SK-N-SH treated with all-trans-retinoic acid at 6 μM for 48 hours (cell line): ENCODE data around the gene NTM.

Experiments used
- ATAC-seq: fragments of 200-7000 bp; cut with Tn5 transposase; 3 replicates; pipeline ENCODE4 v1.9.1; 2020; ENCODE audit warnings: mild to moderate bottlenecking, moderate library complexity
- ARNTL ChIP-seq: fragments of 450-650 bp; formaldehyde crosslinking; IDR thresholded peaks from 2 replicates; pipeline ENCODE4 v1.5.0; 2020; ENCODE audit warnings: low read depth, mild to moderate bottlenecking, moderate library complexity, borderline replicate concordance
- BACH2 ChIP-seq: fragments of 250-450 bp; sonication (Bioruptor Pico); IDR thresholded peaks from 2 replicates; pipeline ENCODE4 v1.9.0; 2021; ENCODE audit warnings: mild to moderate bottlenecking, borderline replicate concordance
- CSDC2 ChIP-seq: fragments of 250-450 bp; sonication (Bioruptor Pico); IDR thresholded peaks from 2 replicates; pipeline ENCODE4 v1.5.0; 2020; ENCODE audit warnings: mild to moderate bottlenecking, moderate library complexity
- ESRRG ChIP-seq: fragments of 250-450 bp; sonication (Bioruptor Pico); IDR thresholded peaks from 2 replicates; pipeline ENCODE4 v1.6.1; 2021; ENCODE audit warnings: mild to moderate bottlenecking
- GLIS3 ChIP-seq: fragments of 250-450 bp; sonication (Bioruptor Pico); IDR thresholded peaks from 2 replicates; pipeline ENCODE4 v1.5.0; 2020; ENCODE audit warnings: mild to moderate bottlenecking, moderate library complexity
- ISL1 ChIP-seq: fragments of 250-450 bp; sonication (Bioruptor Pico); IDR thresholded peaks from 2 replicates; pipeline ENCODE4 v2.1.2; 2022; ENCODE audit warnings: mild to moderate bottlenecking, moderate library complexity
- OSR1 ChIP-seq: fragments of 250-450 bp; sonication (Bioruptor Pico); IDR thresholded peaks from 2 replicates; pipeline ENCODE4 v1.8.0; 2022; ENCODE audit warnings: moderate library complexity, mild to moderate bottlenecking, inconsistent platforms
- PPARA ChIP-seq: fragments of 250-450 bp; sonication (Bioruptor Pico); IDR thresholded peaks from 2 replicates; pipeline ENCODE4 v1.5.0; 2020; ENCODE audit warnings: mild to moderate bottlenecking, borderline replicate concordance
- RARB ChIP-seq: fragments of 250-450 bp; sonication (Bioruptor Pico); IDR thresholded peaks from 2 replicates; pipeline ENCODE4 v1.8.0; 2021; ENCODE audit warnings: mild to moderate bottlenecking, moderate library complexity
- SNAI2 ChIP-seq: fragments of 250-450 bp; sonication (Bioruptor Pico); IDR thresholded peaks from 2 replicates; pipeline ENCODE4 v1.5.0; 2020; ENCODE audit warnings: mild to moderate bottlenecking, moderate library complexity
- TOX ChIP-seq: fragments of 250-450 bp; sonication (Bioruptor Pico); IDR thresholded peaks from 2 replicates; pipeline ENCODE4 v1.8.0; 2021; ENCODE audit warnings: mild to moderate bottlenecking, moderate library complexity, borderline replicate concordance
- ZC3H10 ChIP-seq: fragments of 250-450 bp; sonication (Bioruptor Pico); IDR thresholded peaks from 2 replicates; pipeline ENCODE4 v1.5.1; 2021; ENCODE audit warnings: mild to moderate bottlenecking, moderate library complexity
- ZFP3 ChIP-seq: fragments of 250-450 bp; sonication (Bioruptor Pico); IDR thresholded peaks from 2 replicates; pipeline ENCODE4 v1.5.0; 2020; ENCODE audit warnings: mild to moderate bottlenecking, moderate library complexity
- ZNF565 ChIP-seq: fragments of 450-650 bp; formaldehyde crosslinking; conservative IDR thresholded peaks from 2 replicates; pipeline ENCODE4 v1.5.0; 2020; ENCODE audit warnings: low read depth, mild to moderate bottlenecking, moderate library complexity
- ZNF70 ChIP-seq: fragments of 450-650 bp; formaldehyde crosslinking; IDR thresholded peaks from 2 replicates; pipeline ENCODE4 v1.5.0; 2020; ENCODE audit warnings: mild to moderate bottlenecking, moderate library complexity
- ZNF8 ChIP-seq: fragments of 450-650 bp; formaldehyde crosslinking; IDR thresholded peaks from 2 replicates; pipeline ENCODE4 v1.5.0; 2020; ENCODE audit warnings: mild to moderate bottlenecking, moderate library complexity
- TF ChIP-seq, protein P1 (sequence below): fragments of 250-450 bp; sonication (Bioruptor Pico); IDR thresholded peaks from 2 replicates; pipeline ENCODE4 v1.5.0; 2020; ENCODE audit warnings: mild to moderate bottlenecking, moderate library complexity
- TF ChIP-seq, protein P2 (sequence below): fragments of 250-450 bp; sonication (Bioruptor Pico); IDR thresholded peaks from 2 replicates; pipeline ENCODE4 v1.5.1; 2020; ENCODE audit warnings: low read depth, mild to moderate bottlenecking, moderate library complexity
- TF ChIP-seq, protein P3 (sequence below): fragments of 250-450 bp; sonication (Bioruptor Pico); IDR thresholded peaks from 2 replicates; pipeline ENCODE4 v1.8.0; 2020; ENCODE audit warnings: mild to moderate bottlenecking, moderate library complexity, borderline replicate concordance
- TF ChIP-seq, protein P4 (sequence below): fragments of 250-450 bp; sonication (Bioruptor Pico); IDR thresholded peaks from 2 replicates; pipeline ENCODE4 v1.5.1; 2021; ENCODE audit warnings: mild to moderate bottlenecking, moderate library complexity

Gene NTM

DNA sequence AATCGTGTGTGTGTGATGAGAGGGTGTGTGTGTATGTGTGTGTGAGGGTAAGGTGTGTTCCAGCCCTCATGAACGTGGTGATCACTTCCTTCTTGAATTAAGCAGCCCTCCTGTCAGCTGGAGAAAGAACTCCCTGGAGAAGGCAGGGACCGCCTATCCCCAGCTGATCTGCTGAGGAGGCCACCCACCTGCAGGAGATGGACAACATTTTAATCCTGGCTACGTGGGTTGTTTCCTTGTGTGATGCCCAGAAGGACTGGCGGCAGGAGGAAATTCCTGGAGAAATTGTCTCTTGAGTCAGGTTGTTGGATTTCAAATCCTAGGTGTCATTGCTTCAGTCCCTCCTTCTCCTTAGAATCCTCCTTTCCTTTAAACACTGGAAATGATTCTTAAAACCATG is 878.8 kb downstream of the NTM start:
- ATAC-seq: no peak
- no peak for TF ChIP-seq ISL1 (CRISPR knock-in tag)
- no peak for TF ChIP-seq OSR1 (CRISPR knock-in tag)
- no peak for TF ChIP-seq ZC3H10 (CRISPR knock-in tag)
- TF ChIP-seq, protein P1, sequence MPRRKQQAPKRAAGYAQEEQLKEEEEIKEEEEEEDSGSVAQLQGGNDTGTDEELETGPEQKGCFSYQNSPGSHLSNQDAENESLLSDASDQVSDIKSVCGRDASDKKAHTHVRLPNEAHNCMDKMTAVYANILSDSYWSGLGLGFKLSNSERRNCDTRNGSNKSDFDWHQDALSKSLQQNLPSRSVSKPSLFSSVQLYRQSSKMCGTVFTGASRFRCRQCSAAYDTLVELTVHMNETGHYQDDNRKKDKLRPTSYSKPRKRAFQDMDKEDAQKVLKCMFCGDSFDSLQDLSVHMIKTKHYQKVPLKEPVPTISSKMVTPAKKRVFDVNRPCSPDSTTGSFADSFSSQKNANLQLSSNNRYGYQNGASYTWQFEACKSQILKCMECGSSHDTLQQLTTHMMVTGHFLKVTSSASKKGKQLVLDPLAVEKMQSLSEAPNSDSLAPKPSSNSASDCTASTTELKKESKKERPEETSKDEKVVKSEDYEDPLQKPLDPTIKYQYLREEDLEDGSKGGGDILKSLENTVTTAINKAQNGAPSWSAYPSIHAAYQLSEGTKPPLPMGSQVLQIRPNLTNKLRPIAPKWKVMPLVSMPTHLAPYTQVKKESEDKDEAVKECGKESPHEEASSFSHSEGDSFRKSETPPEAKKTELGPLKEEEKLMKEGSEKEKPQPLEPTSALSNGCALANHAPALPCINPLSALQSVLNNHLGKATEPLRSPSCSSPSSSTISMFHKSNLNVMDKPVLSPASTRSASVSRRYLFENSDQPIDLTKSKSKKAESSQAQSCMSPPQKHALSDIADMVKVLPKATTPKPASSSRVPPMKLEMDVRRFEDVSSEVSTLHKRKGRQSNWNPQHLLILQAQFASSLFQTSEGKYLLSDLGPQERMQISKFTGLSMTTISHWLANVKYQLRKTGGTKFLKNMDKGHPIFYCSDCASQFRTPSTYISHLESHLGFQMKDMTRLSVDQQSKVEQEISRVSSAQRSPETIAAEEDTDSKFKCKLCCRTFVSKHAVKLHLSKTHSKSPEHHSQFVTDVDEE (CRISPR knock-in tag): no peak
- TF ChIP-seq ZFP3 (CRISPR knock-in tag): no peak
- no peak for TF ChIP-seq BACH2 (CRISPR knock-in tag)
- TF ChIP-seq ESRRG (CRISPR knock-in tag): no peak
- TF ChIP-seq TOX: no peak
- TF ChIP-seq GLIS3 (CRISPR knock-in tag): no peak
- no peak for TF ChIP-seq ARNTL
- TF ChIP-seq ZNF70 (CRISPR knock-in tag): no peak
- TF ChIP-seq CSDC2 (CRISPR knock-in tag): no peak
- no peak for TF ChIP-seq RARB (CRISPR knock-in tag)
- TF ChIP-seq, protein P2, sequence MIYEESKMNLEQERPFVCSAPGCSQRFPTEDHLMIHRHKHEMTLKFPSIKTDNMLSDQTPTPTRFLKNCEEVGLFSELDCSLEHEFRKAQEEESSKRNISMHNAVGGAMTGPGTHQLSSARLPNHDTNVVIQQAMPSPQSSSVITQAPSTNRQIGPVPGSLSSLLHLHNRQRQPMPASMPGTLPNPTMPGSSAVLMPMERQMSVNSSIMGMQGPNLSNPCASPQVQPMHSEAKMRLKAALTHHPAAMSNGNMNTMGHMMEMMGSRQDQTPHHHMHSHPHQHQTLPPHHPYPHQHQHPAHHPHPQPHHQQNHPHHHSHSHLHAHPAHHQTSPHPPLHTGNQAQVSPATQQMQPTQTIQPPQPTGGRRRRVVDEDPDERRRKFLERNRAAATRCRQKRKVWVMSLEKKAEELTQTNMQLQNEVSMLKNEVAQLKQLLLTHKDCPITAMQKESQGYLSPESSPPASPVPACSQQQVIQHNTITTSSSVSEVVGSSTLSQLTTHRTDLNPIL (CRISPR knock-in tag): no peak
- TF ChIP-seq ZNF8: no peak
- TF ChIP-seq, protein P3, sequence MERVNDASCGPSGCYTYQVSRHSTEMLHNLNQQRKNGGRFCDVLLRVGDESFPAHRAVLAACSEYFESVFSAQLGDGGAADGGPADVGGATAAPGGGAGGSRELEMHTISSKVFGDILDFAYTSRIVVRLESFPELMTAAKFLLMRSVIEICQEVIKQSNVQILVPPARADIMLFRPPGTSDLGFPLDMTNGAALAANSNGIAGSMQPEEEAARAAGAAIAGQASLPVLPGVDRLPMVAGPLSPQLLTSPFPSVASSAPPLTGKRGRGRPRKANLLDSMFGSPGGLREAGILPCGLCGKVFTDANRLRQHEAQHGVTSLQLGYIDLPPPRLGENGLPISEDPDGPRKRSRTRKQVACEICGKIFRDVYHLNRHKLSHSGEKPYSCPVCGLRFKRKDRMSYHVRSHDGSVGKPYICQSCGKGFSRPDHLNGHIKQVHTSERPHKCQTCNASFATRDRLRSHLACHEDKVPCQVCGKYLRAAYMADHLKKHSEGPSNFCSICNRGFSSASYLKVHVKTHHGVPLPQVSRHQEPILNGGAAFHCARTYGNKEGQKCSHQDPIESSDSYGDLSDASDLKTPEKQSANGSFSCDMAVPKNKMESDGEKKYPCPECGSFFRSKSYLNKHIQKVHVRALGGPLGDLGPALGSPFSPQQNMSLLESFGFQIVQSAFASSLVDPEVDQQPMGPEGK (CRISPR knock-in tag): no peak
- no peak for TF ChIP-seq PPARA

DNA sequence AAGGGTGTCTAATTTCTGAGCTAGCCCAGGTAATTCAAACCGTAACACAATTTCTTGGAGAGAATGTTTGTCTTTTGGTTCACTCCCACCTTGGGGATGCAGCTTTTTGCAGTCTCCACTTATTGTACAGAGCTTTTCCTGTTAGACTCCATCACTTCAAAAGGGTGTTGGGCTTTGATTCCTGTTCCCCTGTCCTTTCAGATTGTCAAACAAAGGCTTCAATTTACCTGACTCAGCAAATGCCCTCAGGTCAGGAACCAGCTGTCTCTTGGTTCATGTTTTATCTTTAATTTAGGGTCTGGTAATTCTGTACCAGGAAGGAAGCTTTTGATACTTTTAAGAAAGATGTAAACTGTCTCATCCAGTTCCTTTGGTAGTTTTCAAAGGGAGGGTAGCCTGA is 880.6 kb downstream of the NTM start:
- no peak for TF ChIP-seq OSR1 (CRISPR knock-in tag)
- TF ChIP-seq ARNTL: no peak
- no peak for TF ChIP-seq ZNF565 (CRISPR knock-in tag)
- no peak for TF ChIP-seq ZNF70 (CRISPR knock-in tag)
- TF ChIP-seq, protein P1 (CRISPR knock-in tag): no peak

DNA sequence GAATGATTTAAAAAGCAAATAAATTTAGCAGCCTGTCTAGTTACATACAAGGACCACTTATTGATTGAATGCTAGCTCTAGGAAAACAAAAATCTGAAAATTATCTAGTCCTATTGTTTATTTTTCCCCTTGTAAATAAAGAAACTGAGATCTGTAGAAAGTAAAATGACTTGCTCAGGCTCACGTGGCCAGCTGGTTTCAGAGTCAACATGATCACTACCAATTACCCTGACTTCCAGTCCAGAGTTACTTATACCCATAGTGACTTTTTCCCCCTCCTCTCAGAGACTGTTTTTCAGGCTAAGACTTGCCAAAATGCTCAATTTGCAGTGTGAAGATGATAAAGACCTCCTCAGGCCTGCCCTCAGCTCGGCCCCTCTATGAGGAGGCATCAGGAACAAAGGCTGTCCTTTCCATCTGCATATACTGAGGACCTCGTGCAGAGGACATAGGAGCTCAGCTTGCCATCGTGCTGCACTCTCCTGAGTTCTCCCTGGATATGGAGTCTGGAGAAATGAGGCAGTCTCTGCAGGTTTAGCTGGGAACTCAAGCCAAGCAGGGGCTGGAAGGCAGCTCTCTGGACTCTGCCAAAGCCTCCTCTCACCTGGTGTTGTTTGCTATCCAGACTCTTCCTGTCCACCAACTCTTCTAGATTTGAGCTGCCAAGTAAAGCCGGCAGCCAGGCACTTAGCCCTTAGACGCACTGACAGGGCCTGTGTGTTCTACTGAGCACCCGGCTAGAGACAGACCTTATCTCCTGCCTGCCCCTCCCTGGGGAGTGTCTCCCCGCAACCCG is 883.3 kb downstream of the NTM start:
- ATAC-seq: no peak
- no peak for TF ChIP-seq ZNF8

More for the DNA sequence above, 880.6 kb downstream of the NTM start:
- ATAC-seq: no peak

DNA sequence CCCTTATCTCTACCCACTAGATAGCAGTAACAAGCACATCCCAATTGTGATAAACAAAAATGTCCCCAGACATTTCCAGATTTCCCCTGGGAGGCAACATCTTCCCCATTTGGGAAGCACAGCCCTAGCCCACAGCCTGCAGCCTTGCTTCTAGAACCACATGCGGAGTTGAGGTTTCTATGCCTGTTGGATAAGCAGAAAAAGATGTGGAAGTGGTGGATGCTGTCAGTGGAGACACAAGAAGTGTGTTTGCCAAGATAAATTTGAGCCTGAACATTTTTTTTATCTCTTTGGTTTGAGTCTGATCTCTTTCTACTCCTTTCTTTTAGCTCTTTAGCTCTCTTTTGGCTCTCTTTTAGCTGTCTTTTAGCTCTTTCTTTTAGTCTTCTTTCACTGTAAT is 884.5 kb downstream of the NTM start:
- no peak for TF ChIP-seq ISL1 (CRISPR knock-in tag)
- no peak for TF ChIP-seq CSDC2 (CRISPR knock-in tag)
- TF ChIP-seq, protein P4, sequence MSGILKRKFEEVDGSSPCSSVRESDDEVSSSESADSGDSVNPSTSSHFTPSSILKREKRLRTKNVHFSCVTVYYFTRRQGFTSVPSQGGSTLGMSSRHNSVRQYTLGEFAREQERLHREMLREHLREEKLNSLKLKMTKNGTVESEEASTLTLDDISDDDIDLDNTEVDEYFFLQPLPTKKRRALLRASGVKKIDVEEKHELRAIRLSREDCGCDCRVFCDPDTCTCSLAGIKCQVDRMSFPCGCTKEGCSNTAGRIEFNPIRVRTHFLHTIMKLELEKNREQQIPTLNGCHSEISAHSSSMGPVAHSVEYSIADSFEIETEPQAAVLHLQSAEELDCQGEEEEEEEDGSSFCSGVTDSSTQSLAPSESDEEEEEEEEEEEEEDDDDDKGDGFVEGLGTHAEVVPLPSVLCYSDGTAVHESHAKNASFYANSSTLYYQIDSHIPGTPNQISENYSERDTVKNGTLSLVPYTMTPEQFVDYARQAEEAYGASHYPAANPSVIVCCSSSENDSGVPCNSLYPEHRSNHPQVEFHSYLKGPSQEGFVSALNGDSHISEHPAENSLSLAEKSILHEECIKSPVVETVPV (CRISPR knock-in tag): no peak
- no peak for TF ChIP-seq RARB (CRISPR knock-in tag)
- TF ChIP-seq GLIS3 (CRISPR knock-in tag): no peak
- TF ChIP-seq TOX: no peak
- TF ChIP-seq, protein P1 (CRISPR knock-in tag): no peak
- no peak for TF ChIP-seq SNAI2 (CRISPR knock-in tag)
- no peak for TF ChIP-seq ZNF565 (CRISPR knock-in tag)
- no peak for TF ChIP-seq ESRRG (CRISPR knock-in tag)
- no peak for TF ChIP-seq BACH2 (CRISPR knock-in tag)
- TF ChIP-seq OSR1 (CRISPR knock-in tag): no peak
- TF ChIP-seq ZFP3 (CRISPR knock-in tag): no peak
- no peak for ATAC-seq
